Measurements from ENCODE around the gene CDKL5. TPM values are rescaled to one million over a fixed set of nuclear protein-coding genes. Genes with fewer than 3 reads are reported as not detected.
"Not testable (repeated sequence)": the region's sequence is repeated elsewhere in the genome, so short reads cannot be mapped to it uniquely, and the experiment has no call there.

CDKL5 gene
- total RNA-seq, 1 donor from 2014 or later, result 5.6 TPM

DNA sequence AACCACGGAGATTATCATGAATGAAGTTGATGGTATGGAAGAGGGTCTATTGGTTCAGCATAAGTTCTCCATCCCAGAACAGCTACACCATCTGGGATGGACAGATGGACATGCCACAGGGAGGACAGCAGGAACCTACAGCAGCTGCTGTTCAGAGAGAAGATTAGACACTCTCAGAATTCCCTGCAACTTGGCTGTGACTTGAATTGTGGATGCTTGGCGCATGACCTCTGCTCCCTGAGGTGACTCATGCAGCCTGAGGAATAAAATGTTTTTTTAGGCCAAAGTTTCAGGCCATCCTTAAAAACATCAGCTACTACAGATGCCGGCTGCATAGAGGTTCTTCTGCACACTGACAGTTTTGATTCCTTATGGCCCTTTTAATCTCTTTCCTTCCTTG is 149.2 kb downstream of the CDKL5 start:
- DNase-seq (ENCODE audit: low read depth in 2 of 2), result peak in 1 of 2 donors; percentile 66

DNA sequence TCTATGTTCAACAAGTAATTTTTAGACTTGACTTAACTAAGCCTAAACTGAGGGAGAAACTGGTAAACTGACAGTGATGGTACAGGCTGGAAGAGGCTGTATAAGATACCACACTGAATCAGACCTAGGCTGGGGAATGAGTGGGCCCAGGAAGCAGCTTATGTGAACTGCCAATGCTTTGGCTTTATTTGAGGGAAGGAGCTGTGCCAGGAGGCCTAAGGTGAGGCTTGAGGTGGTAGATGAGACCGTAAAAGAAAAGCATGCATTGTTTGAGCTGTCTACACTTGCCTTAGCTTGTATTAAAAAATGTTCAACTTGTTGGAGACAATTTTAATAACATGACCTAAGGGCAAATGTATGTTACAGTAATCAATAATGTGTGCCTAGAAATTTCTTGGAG is 150.3 kb downstream of the CDKL5 start:
- DNase-seq (ENCODE audit: low read depth in 2 of 2), result no peak

DNA sequence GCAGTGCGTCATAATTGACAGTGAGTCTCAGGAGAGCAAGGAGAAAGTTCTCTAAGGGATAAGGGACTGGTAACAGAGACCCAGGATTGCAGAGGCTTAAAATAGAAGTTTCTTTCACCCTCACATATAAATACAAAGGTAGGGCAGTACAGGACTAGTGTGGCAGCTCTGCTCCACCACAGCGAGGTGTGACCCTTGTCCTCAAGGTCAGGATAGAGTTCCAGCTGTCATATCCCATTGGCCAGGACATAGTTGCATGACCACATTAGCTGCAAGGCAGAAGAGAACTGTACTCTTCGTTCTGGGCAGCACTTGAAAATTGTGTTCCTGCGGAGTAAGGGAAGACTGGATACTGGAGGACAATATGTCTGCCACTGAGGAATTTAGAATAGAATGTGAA is 152.0 kb downstream of the CDKL5 start:
- DNase-seq (ENCODE audit: low read depth in 2 of 2), result no peak

DNA sequence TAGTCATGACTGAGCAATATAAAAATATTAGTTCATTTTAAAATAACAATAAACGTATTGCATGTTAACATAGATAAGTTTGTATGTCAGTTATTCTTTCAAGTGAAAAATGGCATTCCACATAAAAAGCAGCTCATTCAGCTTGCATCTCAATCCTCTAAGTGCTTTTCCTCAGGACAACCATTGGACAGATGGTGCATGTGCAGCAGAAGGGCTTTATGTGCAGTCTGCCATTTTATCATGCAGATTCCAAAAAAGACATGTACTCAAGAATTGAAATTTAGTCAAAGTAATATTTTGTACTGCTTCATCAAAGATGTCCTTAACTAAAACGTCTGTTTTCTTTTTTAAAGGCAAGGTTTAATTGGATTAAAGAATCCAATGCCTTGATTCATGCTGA is 153.1 kb downstream of the CDKL5 start:
- no peak for DNase-seq (ENCODE audit: low read depth in 2 of 2)

DNA sequence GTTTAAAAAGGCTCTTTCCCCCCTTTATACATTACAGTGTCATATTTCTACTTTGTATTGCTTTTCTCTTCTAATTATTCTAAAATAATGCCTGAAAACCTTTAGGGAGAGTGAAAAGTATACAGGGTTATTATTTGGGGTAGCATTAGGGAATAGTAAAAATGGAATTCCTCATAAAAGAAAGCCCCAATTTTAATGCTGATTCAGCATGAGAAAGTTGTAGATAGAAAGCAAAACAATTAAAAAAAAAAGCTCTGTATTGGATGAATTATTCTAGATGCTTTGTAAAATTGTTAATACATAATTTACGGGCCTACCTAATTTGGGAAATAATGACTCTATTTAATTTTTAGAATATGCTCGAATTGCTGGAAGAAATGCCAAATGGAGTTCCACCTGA is 154.1 kb downstream of the CDKL5 start:
- no peak for DNase-seq (ENCODE audit: low read depth in 2 of 2)

DNA sequence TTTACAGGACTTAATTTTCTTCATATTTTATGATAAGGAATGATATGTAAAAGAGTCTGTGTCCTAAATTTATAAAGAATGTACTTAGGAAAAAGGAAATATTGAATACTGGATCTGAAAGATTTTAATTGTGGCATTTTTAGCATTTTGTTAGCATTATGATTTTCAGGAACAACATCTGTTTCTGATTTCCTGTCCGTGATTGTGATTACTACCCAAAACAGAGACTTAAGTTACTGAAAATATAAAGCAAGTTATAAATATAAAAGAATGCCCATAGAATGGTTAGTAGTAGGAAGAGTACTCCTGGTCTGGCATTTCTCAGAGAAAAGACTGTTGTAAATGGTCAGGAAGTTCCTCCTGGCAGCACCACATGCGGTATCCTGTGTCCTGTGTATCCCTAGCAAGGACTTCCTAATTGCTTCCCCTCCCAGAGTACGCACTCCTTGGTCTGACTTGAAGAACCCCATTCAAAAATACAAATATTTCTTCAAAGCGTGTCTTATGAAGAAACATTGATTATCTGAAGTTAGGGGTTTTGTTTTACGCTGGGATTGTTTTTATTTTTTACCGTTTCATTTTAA is 157.6 kb downstream of the CDKL5 start:
- peak in 1 of 2 donors; percentile 27 for DNase-seq (ENCODE audit: low read depth in 2 of 2)

DNA sequence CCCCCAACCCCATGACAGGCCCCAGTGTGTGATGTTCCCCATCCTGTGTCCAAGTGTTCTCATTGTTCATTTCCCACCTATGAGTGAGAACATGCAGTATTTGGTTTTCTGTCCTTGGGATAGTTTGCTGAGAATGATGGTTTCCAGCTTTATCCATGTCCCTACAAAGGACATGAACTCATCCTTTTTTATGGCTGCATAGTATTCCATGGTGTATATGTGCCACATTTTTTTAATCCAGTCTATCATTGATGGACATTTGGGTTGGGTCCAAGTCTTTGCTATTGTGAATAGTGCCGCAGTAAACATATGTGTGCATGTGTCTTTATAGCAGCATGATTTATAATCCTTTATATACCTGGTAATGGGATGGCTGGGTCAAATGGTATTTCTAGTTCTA is 163.9 kb downstream of the CDKL5 start:
- DNase-seq (ENCODE audit: low read depth in 2 of 2), result not testable (repeated sequence)

DNA sequence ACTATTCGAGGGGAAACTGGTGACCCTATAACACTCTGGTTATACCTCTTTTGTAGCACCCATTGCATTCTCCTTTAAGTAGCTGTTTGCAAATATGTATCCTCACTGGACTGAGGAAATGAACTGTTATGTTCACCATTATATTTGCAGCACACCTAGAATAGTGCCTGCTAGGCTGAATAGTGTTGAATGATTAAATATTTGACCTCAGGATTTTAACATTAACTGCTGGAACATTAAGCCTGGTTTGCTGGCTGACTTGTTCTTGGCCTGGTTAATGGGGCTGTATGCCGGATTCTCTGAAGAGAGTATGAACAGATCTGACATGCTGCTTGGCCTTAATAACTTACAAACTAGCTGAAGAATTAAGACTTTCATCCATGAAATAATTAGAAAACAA is 166.4 kb downstream of the CDKL5 start:
- no peak for DNase-seq (ENCODE audit: low read depth in 2 of 2)

DNA sequence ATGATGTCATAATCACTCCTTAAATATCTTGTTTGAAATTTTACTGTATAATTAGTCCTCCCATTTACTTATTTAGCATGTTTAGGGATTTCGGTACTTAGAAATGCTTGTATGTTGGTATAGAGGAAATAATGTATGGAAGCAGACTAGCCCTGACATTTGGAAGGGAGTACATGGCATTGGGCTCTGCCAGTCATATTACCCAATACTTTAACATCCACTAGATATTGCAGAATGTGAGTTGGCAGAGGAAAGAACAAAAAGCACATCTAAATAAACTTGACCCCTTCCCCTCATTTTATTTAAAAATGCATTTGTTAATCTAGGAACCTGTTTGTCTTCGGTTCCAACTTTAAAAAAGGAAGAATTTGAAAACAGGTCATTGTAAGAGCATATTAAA is 168.7 kb downstream of the CDKL5 start:
- no peak for DNase-seq (ENCODE audit: low read depth in 2 of 2)

DNA sequence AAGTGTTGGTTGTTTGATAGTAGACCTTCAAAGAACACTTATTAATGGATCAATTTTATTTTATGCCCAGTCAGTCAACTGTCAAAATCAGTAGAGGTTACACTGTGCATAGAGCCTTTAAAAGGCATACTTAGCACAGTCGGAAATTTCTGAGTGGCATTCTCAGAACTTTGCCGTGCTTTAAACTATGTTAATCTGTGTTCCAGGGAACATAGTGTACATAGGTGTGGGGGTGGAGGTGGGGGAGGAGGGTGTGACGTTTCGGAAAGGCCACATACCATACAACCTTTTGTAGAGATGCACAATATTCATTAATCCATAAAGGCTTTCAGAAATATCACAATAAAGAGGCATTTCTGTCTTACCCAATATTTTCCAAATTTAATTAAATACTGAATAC is 170.7 kb downstream of the CDKL5 start:
- no peak for DNase-seq (ENCODE audit: low read depth in 2 of 2)

DNA sequence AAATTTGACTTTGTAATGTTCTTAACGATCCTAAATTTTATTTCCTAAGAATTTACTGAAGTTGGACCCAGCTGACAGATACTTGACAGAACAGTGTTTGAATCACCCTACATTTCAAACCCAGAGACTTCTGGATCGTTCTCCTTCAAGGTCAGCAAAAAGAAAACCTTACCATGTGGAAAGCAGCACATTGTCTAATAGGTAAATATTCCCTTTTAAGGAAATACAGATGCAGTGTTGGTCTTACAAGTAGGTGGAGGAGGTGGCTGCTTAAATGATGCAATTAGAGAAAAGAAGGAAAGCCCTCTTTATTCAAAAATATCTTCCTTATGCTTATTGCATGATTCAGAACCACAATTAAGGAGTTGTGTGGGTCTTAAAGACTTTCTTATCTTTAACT is 173.0 kb downstream of the CDKL5 start:
- no peak for DNase-seq (ENCODE audit: low read depth in 2 of 2)

DNA sequence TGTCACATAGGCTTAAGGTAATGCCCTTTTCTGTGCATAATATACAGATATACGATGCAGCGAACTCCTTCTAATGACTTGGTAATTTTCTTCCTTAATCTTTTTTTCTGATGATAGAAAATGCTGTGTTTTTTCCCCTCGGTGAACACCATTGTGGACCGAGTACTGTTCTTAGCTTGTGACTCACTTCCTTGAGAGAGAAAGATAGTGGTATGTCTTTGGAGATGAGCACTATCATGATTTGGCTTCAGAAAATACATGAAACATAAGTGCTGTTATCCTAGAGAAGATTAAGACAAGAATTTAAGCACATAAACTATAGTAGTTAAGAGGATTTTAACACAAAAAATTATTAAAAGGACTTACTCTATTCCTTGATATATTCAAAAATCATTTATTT is 182.6 kb downstream of the CDKL5 start:
- DNase-seq (ENCODE audit: low read depth in 2 of 2), result peak in 1 of 2 donors; percentile 1

DNA sequence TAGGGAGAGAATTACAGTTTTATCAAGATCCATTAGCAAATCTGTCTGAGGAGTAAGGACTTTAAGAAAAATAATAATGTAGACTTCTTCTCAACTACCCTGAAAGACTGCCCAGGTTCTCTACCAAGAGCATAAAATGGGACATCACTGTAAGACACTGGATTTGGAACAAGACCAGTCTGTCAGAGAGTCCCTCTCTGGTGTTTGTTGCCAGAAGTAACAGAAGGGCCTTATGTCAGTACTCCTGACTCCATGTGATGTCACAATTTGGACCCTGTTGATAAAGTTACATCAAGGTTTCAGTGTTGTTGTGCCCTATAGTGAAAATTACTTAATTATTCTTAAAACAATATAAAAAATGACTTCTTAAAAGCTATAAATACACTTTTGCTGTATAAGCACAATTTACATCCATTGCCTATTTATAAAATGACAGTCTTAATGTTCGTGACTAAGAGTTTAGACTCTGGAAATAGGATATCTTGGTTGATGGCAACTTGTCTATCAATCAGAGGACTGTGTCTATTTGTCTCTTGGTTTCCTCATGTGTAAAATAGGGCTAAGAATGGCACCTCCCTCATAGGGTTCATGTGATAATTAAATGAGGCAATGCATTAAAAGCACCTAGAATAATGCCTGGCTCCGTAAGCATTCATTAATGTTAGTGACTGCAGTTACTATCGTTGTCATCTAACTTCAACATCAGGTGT is 188.7 kb downstream of the CDKL5 start:
- DNase-seq (ENCODE audit: low read depth in 2 of 2), result no peak

DNA sequence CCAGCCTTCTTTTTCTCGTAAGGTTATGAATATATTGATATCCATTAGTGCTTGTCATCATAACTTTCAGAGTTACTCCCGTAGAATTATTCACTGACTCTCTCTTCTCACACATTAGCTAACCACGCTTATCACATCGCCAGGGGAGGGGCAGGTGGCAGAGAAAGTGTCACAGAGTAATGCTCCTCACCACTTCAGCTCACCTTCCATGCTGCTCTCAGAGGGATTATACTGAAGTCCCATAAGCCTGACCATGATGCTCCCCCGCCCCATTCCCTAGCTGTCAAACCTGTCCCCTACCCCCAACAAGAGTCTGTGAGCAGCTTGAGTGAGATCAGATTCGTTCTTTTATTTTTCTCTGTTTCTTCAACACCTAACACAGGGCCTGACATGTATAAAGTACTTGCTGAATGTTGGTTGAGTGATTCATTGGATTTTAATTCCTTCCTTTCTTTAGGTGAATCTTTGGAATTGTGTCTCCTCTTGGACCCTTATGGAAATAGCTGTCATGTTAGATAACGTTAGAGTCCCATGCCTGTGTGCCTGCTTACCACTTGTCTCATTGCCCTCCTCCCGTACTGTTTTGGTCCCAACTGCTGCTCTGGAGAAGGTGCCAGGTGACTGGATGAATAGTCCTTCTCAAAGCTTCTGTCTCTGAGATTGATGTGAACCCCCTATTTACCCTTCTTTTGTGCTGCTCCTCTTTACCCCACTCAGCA is 191.4 kb downstream of the CDKL5 start:
- DNase-seq (ENCODE audit: low read depth in 2 of 2), result no peak

DNA sequence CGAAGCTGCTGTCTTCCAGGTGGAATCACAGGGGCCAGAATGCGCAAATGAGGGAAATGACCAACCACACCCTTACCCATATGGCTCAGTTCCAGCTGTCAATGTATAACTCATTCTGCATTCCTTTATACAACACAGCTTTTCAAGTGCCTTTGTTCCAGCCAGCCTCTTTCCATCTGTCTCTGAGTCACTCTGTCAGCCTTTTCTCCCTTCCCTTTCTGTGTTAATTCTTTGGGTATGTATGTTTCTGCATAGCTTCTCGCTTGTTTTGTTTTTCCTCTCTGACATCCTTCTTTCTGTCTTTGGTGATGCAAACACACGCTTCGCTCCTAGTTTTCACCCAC is 192.0 kb downstream of the CDKL5 start:
- DNase-seq (ENCODE audit: low read depth in 2 of 2), result peak; percentile 41 to 61

DNA sequence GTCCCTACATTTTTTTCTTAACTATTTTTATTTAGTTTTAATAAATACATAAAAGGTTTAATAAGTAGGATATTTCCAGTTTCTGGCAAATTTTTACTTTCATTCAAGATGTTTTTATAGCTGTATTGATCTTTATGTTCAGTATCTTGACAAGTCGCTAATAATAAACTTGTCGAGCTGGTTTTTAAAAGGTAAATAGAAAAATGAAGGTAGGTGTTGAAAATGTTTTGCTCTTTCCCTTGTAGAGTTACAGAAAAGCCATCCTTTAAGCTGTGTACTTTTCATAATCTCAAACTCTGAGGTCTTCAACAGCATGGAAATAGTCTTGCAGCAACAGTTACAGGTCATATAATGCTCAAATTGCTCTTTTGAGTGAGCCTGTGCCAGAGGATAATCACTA is 193.9 kb downstream of the CDKL5 start:
- no peak for DNase-seq (ENCODE audit: low read depth in 2 of 2)

DNA sequence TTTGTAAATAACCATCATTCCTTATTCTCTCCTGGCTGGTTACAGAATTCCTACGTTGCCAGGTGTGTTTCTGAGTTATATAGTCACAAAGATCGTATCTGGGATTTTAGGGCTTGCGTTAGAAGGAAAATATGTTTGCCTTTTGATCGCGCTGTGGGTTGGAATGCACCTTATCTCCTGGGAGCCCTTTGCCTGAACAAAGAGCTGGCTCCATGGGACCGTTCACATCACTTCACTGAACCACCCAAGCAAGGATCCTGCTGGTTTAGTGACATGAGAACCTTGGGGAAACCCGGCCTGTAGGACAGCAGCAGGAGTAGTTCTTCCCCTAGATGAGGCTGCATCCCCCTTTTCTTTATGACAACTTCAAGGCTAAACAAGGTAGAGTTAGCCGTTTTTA is 194.9 kb downstream of the CDKL5 start:
- DNase-seq (ENCODE audit: low read depth in 2 of 2), result no peak

DNA sequence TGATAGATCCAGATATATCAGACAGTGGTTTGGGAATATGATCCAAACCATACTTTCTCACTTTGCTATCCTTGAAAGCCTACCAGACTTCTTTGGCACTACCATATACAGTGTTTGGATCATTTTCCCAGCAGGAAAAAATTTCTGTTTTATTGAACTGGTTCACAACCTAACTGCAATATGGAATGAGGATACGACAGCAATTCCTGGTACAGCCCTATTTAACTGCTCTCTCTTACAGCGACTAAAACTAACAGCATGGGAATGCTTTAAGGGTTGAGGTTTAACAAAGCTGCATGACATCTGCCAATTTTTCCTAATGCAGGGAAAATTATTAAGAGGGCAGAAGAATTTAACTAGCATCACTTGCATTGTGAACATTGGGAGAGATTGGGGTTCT is 199.2 kb downstream of the CDKL5 start:
- no peak for DNase-seq (ENCODE audit: low read depth in 2 of 2)

DNA sequence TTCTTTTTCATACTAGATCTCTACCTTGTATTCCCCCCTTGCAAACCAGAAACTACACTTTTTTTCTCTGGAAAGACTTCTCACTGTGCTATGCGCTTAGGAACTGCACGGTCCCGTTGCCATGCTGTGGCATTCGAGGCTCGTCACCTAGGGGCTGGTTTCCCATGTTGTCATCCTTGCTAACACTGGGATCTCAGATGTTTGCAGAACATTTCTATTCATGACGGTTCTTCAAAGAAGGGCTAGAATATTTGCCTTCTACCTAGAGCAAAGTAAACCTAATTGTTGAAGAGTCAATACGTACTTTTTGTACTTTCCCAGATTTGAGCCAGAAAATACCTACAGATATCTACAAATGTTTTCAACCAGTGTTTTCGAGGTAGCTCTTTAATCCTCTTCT is 205.5 kb downstream of the CDKL5 start:
- DNase-seq (ENCODE audit: low read depth in 2 of 2), result no peak

DNA sequence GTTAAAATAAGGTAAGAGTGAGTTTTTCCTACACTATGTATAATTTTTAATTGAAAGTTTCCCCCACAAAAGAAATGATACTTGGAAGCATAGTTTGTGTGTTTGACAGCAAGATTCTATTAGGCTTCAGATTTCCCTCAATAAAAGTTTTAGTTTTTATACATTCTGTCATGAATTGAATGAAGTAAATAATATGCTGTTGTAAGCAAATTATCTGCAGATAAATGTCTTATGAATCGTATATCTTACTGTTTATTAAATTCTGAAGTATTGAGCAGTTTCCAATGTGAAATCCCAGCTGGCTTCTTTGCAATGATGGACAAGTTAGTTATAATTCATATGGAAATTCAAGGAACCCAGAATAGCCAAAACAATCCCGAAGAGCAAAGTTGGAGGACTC is 213.0 kb downstream of the CDKL5 start:
- no peak for DNase-seq (ENCODE audit: low read depth in 2 of 2)

DNA sequence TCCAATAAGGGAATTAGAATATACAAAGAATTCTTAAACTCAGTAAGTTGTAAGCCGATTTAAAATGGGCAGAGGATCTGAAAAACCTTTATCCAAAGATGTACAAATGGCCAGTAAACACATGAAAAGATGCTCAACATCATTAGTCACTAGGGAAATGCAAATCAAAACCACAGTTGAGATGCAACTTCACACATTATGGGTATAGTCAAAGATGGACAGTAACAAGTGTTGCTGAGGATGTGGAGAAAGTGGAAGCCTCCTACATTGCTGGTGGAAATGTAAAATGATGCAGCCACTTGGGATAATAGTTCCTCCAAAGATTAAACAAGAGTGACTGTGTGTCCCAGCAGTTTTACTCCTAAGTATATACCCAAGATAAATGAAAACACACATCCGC is 213.9 kb downstream of the CDKL5 start:
- DNase-seq (ENCODE audit: low read depth in 2 of 2), result no peak

DNA sequence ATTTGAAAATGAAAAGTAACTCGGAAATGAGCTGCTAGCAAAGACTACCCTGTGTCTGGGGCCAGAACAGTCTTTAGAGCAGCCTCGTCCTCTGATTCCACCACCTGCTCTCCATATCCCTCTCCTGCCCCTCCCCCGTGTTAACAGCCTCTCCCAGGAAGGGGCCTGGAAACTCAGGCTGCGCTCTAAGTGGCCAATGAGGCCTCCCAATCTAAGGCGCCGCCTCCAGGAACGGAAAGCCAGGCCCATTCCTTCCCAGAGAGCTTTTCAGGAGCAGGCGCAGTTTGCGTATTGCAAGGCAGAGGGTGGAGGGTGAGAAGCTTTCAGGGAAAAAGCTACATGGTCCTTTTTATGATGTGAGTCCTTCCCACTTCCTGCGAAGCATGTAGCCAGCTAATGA is 215.3 kb downstream of the CDKL5 start:
- DNase-seq (ENCODE audit: low read depth in 2 of 2), result no peak

DNA sequence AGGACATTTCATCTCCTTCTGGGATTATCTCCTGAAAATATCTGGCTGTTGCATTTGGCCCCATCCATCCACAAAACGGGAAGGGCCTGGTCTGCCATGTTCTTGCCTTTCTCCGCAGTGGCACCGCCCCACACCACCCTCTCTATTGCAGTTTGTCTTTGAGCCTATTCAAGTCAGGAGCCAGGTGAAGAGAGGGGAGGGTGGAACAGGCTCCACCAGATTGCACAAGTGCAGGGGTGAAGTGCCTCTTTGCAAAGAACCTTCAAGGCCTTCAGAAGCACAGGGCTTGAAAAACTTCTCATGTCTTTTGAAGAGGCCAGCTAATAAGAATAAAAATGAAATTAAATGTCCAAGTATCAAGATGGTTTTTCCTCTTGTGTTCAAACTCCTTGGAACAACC is 217.8 kb downstream of the CDKL5 start:
- DNase-seq (ENCODE audit: low read depth in 2 of 2), result no peak

Data from lung microvascular endothelial cell (primary cell).